HCT116 (cell line): Measurements from ENCODE around the gene SENP3. TPM values are rescaled to one million over a fixed set of nuclear protein-coding genes. Genes with fewer than 3 reads are reported as not detected.

Experiments used
- ATAC-seq: fragments of 200-7000 bp; cut with Tn5 transposase; 2 replicates; pipeline ENCODE4 v1.9.1; 2020; ENCODE audit warnings: mild to moderate bottlenecking, moderate library complexity
- BruUV-seq: library from RNA; stranded (reverse); fragments of 400-500 nt; replicated peaks from 2 replicates; lab custom pipeline; 2021; lab: Mats Ljungman, UMichigan
- CTCF ChIA-PET: fragments of 300-600 bp; sonication (Branson Sonifier 250); formaldehyde crosslinking; loops from one replicate; lab custom pipeline; 2021; ENCODE audit warnings: antibody characterized with exemption; lab: Charles Lee
- POLR2A ChIA-PET: fragments of 300-600, 350-600 bp; sonication (Branson Sonifier 250); formaldehyde crosslinking; loops from one replicate; lab custom pipeline; 2021; ENCODE audit warnings: antibody characterized with exemption; lab: Charles Lee
- RAD21 ChIA-PET, 2 experiments: fragments of 300-600 bp; sonication (Branson Sonifier 250); formaldehyde crosslinking; loops; one replicate each; lab custom pipeline; 2023; ENCODE audit warnings: low total read pairs in 2 of 2; ENCODE audit not compliant: uncharacterized antibody in 2 of 2, unreplicated experiment in 2 of 2, low non-redundant PET in 1 of 2; lab: Charles Lee
- DNase-seq: peaks from one replicate; pipeline ENCODE4 v3.0.0-alpha.2; 2010; ENCODE audit warnings: low read depth, low spot score
- H2AFZ ChIP-seq: fragments of 200-600 bp; shearing (Covaris generic), sonication (generic); 2 replicates; pipeline ENCODE4 v1.6.1; 2017; ENCODE audit warnings: low read depth, mixed run types, mixed read lengths, antibody characterized with exemption, low read length; ENCODE audit not compliant: poor library complexity, severe bottlenecking
- H3K27ac ChIP-seq: 2 replicates; pipeline ENCODE4 v1.5.1; 2012; ENCODE audit warnings: low read depth, low read length
- H3K27me3 ChIP-seq: fragments of 200-600 bp; sonication (generic); 2 replicates; pipeline ENCODE4 v1.6.1; 2016; ENCODE audit warnings: mixed run types, low read length, mixed read lengths; ENCODE audit not compliant: insufficient read depth
- H3K36me3 ChIP-seq, 2 experiments: fragments of 200-500 bp in 1 of 2; fragments of 200-600 bp in 1 of 2; sonication (Bioruptor generic) in 1 of 2; sonication (generic) in 1 of 2; 2 replicates each; pipeline versions ENCODE4 v1.5.1 to v1.6.1; 2014 to 2016; ENCODE audit warnings: low read length in 2 of 2, inconsistent platforms in 1 of 2, mixed read lengths in 1 of 2, mixed run types in 1 of 2; ENCODE audit not compliant: insufficient read depth in 2 of 2, control insufficient read depth in 1 of 2
- H3K4me1 ChIP-seq, 2 experiments: fragments of 200-600 bp in 1 of 2; sonication (generic) in 1 of 2; 2 replicates each; pipeline versions ENCODE4 v1.5.1 to v1.6.1; 2012 to 2017; ENCODE audit warnings: low read length in 2 of 2, inconsistent platforms in 1 of 2, mild to moderate bottlenecking in 1 of 2, mixed read lengths in 1 of 2, mixed run types in 1 of 2, moderate library complexity in 1 of 2; ENCODE audit not compliant: insufficient read depth in 2 of 2, control insufficient read depth in 1 of 2
- H3K4me2 ChIP-seq: fragments of 200-600 bp; sonication (generic); 2 replicates; pipeline ENCODE4 v1.6.1; 2017; ENCODE audit warnings: mixed run types, low read length, mixed read lengths
- H3K4me3 ChIP-seq, 2 experiments: fragments of 200-600 bp in 1 of 2; sonication (generic) in 1 of 2; replicated peaks in 1 of 2; 2 replicates each; pipeline ENCODE4 v1.5.1; 2011 to 2016; ENCODE audit warnings: low read length in 2 of 2, control low read depth in 1 of 2, low read depth in 1 of 2, mild to moderate bottlenecking in 1 of 2, mixed read lengths in 1 of 2, mixed run types in 1 of 2
- H3K79me2 ChIP-seq: fragments of 200-600 bp; sonication (generic); 2 replicates; pipeline ENCODE4 v1.6.1; 2017; ENCODE audit warnings: mild to moderate bottlenecking, mixed run types, low read length, moderate library complexity, mixed read lengths; ENCODE audit not compliant: insufficient read depth
- H3K9ac ChIP-seq: fragments of 200-600 bp; sonication (generic); 2 replicates; pipeline ENCODE4 v1.6.1; 2016; ENCODE audit warnings: low read length, mixed read lengths
- H3K9me2 ChIP-seq: fragments of 200-600 bp; sonication (generic), shearing (Covaris generic); 2 replicates; pipeline ENCODE4 v1.6.1; 2017; ENCODE audit warnings: mixed run types, mild to moderate bottlenecking, moderate library complexity; ENCODE audit not compliant: insufficient read depth
- H3K9me3 ChIP-seq, 2 experiments: fragments of 200-500 bp in 1 of 2; fragments of 200-600 bp in 1 of 2; sonication (Bioruptor generic) in 1 of 2; sonication (generic) in 1 of 2; 2 replicates each; pipeline ENCODE4 v1.6.1; 2014 to 2017; ENCODE audit warnings: low read length in 2 of 2, mixed read lengths in 2 of 2, inconsistent platforms in 1 of 2, low read depth in 1 of 2, mild to moderate bottlenecking in 1 of 2, mixed run types in 1 of 2, moderate library complexity in 1 of 2; ENCODE audit not compliant: control insufficient read depth in 1 of 2, insufficient read depth in 1 of 2
- H4K20me1 ChIP-seq: fragments of 200-600 bp; sonication (generic), shearing (Covaris generic); 2 replicates; pipeline ENCODE4 v1.6.1; 2017; ENCODE audit warnings: mixed run types, mild to moderate bottlenecking, moderate library complexity; ENCODE audit not compliant: insufficient read depth
- CBX3 ChIP-seq: IDR thresholded peaks from 2 replicates; pipeline ENCODE4 v1.6.1; 2012; ENCODE audit warnings: low read depth
- CEBPB ChIP-seq: IDR thresholded peaks from 2 replicates; pipeline ENCODE4 v1.6.1; 2012; ENCODE audit warnings: low read depth
- EGR1 ChIP-seq: IDR thresholded peaks from 2 replicates; pipeline ENCODE4 v1.6.1; 2012; ENCODE audit warnings: low read depth
- FOSL1 ChIP-seq: IDR thresholded peaks from 2 replicates; pipeline ENCODE4 v1.6.1; 2012; ENCODE audit warnings: low read depth
- POLR2A ChIP-seq: IDR thresholded peaks from 2 replicates; pipeline ENCODE4 v1.7.0; 2011; ENCODE audit warnings: borderline replicate concordance; ENCODE audit not compliant: insufficient read depth, insufficient read length; ENCODE audit errors: extremely low read depth
- ZFX ChIP-seq: fragments of 450-650 bp; IDR thresholded peaks from 2 replicates; pipeline ENCODE4 v1.6.1; 2017
- intact Hi-C: fragments of 100-400 bp; cut with micrococcal nuclease; formaldehyde crosslinking; loops from 2 replicates; pipeline ENCODE4 v1.10.0; 2022
- total RNA-seq: library from RNA; stranded (reverse); gene quantifications from one replicate; pipeline ENCODE4 v1.2.1, GENCODE V29; 2021; ENCODE audit not compliant: unreplicated experiment
- TF ChIP-seq, protein P1 (sequence below): IDR thresholded peaks from 2 replicates; pipeline ENCODE4 v1.6.1; 2012
- TF ChIP-seq, protein P2 (sequence below): IDR thresholded peaks from 2 replicates; pipeline ENCODE4 v1.6.1; 2011; ENCODE audit warnings: mild to moderate bottlenecking, low read length, moderate library complexity; ENCODE audit not compliant: insufficient replicate concordance; ENCODE audit errors: extremely low read depth
- TF ChIP-seq, protein P3 (sequence below), 3 experiments: fragments of 200-600 bp in 1 of 3; sonication (generic) in 1 of 3; IDR thresholded peaks in 2 of 3; conservative IDR thresholded peaks in 1 of 3; 2 replicates each; pipeline ENCODE4 v1.5.1; 2012 to 2017; ENCODE audit warnings: low read depth in 2 of 3, low read length in 2 of 3, antibody characterized with exemption in 1 of 3, borderline replicate concordance in 1 of 3, control low read depth in 1 of 3, mild to moderate bottlenecking in 1 of 3, mixed read lengths in 1 of 3, mixed run types in 1 of 3, moderate library complexity in 1 of 3; ENCODE audit not compliant: insufficient read depth in 1 of 3
- TF ChIP-seq, protein P4 (sequence below): IDR thresholded peaks from 2 replicates; pipeline ENCODE4 v1.6.1; 2012

The SENP3 gene
- total RNA-seq, 1 experiment from 2014 or later, result 73.8 TPM

DNA sequence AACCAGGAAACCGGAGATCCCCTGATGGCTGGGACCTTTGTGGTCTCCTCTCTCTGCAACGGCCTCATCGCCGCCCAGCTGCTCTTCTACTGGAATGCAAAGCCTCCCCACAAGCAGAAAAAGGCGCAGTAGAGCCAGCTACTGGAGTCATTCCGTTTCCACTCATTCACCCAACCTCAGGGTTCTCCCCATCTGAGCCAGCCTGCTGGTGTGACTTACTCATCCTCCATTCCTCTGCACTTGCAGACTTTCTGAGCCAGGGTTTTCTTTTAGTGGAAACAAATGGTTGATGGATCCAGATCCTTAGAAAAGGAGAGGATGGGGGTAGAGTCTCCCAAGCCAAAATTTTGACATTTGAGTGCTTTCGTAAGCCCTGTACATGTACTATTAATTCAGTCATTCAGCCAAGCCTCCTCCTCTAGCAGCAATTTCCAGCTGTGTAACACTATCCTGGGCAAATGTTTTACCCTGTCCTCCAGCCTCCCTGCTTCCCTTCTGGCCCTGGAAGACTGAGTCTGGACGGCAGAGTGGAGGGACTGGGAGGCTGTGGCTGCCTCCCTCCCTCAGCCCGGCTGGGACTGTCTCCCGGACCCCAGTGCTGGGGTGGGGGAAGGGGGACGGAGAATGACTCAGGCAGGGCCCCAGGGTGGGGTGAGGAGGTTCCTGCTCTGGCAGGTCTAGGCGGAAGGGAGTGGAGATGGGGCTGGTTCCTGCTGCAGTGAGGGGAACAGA lies 25.9 kb downstream of the SENP3 start (continued):
- TF ChIP-seq, protein P1, sequence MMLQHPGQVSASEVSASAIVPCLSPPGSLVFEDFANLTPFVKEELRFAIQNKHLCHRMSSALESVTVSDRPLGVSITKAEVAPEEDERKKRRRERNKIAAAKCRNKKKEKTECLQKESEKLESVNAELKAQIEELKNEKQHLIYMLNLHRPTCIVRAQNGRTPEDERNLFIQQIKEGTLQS, result no peak

DNA sequence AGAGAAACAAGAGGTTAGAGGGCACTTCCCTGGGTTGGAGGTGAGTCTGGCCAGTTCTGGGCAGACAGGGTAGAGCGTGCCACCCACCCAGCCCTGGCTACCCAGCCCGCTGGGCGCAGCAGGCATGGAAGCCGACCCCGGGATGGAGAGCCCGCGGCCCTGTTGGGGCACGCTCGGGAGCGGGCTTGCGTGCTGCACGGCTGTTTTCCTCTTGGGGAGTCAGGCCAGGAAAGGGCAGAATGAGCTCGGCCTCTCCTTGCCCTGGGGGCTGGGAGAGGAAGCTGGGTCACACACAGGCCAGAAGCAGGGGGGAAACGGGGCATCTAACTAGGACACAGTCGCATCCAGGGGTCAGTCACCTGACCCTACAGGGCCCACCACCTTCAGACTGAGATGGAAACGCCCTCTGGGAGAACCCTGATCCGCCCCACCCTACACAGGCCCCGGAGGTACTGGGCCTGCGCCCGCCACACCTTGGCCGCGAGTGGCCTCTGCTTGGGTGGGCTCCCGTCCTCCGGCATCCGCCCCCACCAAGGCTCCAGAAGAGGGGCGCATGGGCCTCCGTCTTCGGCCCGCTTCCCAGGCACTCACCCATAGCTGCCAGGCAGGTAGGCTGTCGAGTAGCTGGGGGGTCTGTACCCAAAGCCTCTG lies 27.0 kb downstream of the SENP3 start:
- ChIA-PET CTCF (no interaction called here), POLR2A (no interaction called here), RAD21 (no interaction called here)
- Histone ChIP-seq H3K9ac (no peak overlapping the region), H3K4me3 (no peak overlapping the region), H3K9me2 (no peaks in the 10 kb centered on the region), H3K27ac (no peak overlapping the region), H3K4me2 (no peak overlapping the region), H4K20me1 (no peaks in the 10 kb centered on the region), H3K36me3 (peaks cover 26 to 36% of the 10 kb centered on the region in 2 experiments; a peak in 3 of 4 replicates), H2AFZ (no peak overlapping the region), H3K27me3 (no peaks in the 10 kb centered on the region), H3K9me3 (no peaks in the 10 kb centered on the region), H3K4me1 (peaks cover 2 to 33% of the 10 kb centered on the region in 2 experiments; a peak in 3 of 4 replicates), H3K79me2 (peaks cover 30% of the 10 kb centered on the region)
- ATAC-seq (no peak), DNase-seq (no peak)
- no TSS peak for BruUV-seq
- TF ChIP-seq, protein P2, sequence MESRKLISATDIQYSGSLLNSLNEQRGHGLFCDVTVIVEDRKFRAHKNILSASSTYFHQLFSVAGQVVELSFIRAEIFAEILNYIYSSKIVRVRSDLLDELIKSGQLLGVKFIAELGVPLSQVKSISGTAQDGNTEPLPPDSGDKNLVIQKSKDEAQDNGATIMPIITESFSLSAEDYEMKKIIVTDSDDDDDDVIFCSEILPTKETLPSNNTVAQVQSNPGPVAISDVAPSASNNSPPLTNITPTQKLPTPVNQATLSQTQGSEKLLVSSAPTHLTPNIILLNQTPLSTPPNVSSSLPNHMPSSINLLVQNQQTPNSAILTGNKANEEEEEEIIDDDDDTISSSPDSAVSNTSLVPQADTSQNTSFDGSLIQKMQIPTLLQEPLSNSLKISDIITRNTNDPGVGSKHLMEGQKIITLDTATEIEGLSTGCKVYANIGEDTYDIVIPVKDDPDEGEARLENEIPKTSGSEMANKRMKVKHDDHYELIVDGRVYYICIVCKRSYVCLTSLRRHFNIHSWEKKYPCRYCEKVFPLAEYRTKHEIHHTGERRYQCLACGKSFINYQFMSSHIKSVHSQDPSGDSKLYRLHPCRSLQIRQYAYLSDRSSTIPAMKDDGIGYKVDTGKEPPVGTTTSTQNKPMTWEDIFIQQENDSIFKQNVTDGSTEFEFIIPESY, result no peak
- TF ChIP-seq CEBPB (no peak), CBX3 (no peak), EGR1 (no peak), FOSL1 (no peak), POLR2A (no peak), ZFX (no peak)
- TF ChIP-seq, protein P3, sequence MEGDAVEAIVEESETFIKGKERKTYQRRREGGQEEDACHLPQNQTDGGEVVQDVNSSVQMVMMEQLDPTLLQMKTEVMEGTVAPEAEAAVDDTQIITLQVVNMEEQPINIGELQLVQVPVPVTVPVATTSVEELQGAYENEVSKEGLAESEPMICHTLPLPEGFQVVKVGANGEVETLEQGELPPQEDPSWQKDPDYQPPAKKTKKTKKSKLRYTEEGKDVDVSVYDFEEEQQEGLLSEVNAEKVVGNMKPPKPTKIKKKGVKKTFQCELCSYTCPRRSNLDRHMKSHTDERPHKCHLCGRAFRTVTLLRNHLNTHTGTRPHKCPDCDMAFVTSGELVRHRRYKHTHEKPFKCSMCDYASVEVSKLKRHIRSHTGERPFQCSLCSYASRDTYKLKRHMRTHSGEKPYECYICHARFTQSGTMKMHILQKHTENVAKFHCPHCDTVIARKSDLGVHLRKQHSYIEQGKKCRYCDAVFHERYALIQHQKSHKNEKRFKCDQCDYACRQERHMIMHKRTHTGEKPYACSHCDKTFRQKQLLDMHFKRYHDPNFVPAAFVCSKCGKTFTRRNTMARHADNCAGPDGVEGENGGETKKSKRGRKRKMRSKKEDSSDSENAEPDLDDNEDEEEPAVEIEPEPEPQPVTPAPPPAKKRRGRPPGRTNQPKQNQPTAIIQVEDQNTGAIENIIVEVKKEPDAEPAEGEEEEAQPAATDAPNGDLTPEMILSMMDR (IDR thresholded peaks at IDR 0.05 in 2 of 3, conservative IDR thresholded peaks at IDR 0.05 in 1 of 3; ENCODE audit: borderline replicate concordance in 1 of 3, insufficient read depth in 1 of 3, low read depth in 2 of 3, low read length in 2 of 3), result no peak
- TF ChIP-seq, protein P4, sequence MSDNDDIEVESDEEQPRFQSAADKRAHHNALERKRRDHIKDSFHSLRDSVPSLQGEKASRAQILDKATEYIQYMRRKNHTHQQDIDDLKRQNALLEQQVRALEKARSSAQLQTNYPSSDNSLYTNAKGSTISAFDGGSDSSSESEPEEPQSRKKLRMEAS, result no peak
- intact Hi-C loops, result no loop called here
